ENCODE data around the gene SLC2A9. TPM values are rescaled to one million over a fixed set of nuclear protein-coding genes. Genes with fewer than 3 reads are reported as not detected.

SLC2A9 gene
- total RNA-seq, 1 donor from 2014 or later, result 8.2 TPM

DNA sequence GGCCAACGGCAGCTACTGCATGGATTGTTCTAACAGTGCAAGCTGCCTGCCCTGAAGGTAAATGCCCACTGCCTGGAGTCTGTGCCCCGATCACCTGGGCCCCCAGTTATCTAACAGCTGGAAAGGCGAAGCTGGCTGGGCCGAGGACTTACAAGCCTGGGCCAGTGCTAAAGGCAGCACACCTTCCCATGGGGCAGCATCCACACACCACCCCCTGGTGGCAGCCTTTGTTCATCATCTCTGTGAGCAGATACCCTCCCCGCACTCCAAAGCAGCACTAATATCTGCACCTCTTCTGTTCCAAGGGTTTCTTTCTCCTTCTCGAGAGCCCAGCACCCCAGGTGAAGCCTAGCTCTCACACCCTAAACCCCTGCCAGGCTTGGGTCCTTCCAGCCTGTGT lies 7.6 kb downstream of the SLC2A9 start:
- TF ChIP-seq, protein P1, sequence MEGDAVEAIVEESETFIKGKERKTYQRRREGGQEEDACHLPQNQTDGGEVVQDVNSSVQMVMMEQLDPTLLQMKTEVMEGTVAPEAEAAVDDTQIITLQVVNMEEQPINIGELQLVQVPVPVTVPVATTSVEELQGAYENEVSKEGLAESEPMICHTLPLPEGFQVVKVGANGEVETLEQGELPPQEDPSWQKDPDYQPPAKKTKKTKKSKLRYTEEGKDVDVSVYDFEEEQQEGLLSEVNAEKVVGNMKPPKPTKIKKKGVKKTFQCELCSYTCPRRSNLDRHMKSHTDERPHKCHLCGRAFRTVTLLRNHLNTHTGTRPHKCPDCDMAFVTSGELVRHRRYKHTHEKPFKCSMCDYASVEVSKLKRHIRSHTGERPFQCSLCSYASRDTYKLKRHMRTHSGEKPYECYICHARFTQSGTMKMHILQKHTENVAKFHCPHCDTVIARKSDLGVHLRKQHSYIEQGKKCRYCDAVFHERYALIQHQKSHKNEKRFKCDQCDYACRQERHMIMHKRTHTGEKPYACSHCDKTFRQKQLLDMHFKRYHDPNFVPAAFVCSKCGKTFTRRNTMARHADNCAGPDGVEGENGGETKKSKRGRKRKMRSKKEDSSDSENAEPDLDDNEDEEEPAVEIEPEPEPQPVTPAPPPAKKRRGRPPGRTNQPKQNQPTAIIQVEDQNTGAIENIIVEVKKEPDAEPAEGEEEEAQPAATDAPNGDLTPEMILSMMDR (IDR thresholded peaks at IDR 0.05; ENCODE audit: borderline replicate concordance), result peak; percentile 62
- no peaks in the 10 kb centered on the region for H3K9me3 ChIP-seq (replicated peaks)
- H3K27me3 ChIP-seq (ENCODE audit: low read depth), result no peaks in the 10 kb centered on the region
- no peaks in the 10 kb centered on the region for H3K36me3 ChIP-seq
- peak; percentile 47 for DNase-seq
- intact Hi-C loops (cut with micrococcal nuclease), result loop anchor here (5.0 to 10.0 kb wide), 2 partner anchors 119 to 251 kb away; no protein-coding TSS in a partner anchor
- no peak overlapping the region for H3K27ac ChIP-seq (replicated peaks)
- peaks cover 22% of the 10 kb centered on the region for H3K4me1 ChIP-seq
- H3K4me3 ChIP-seq, result no peak overlapping the region

DNA sequence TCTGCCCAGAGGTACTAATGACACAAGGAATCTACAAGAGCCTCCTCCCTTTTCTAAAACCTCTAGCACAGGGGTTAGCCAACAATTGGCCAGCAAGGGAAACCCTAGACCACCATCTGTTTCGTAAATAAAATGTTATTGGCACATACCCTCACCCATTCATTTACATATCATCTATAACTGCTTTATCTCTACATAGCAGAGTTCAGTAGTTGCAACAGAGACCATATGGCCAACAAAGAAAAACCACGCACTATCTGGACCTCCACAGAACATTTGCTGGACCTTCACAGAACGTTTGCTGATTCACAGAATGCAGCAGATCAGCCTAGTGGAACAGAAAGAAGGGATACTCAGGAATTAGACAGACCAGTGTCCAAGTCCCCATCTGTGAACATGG lies 9.4 kb downstream of the SLC2A9 start:
- no peak for DNase-seq
- TF ChIP-seq, protein P1 (IDR thresholded peaks at IDR 0.05; ENCODE audit: borderline replicate concordance), result no peak
- Histone ChIP-seq H3K36me3 (no peaks in the 10 kb centered on the region), H3K27me3 (ENCODE audit: low read depth) (no peaks in the 10 kb centered on the region), H3K9me3 (replicated peaks) (no peaks in the 10 kb centered on the region), H3K27ac (replicated peaks) (no peak overlapping the region), H3K4me1 (peaks cover 32% of the 10 kb centered on the region), H3K4me3 (no peak overlapping the region)
- intact Hi-C loops (cut with micrococcal nuclease), result loop anchor here (5.0 to 10.0 kb wide), 2 partner anchors 117 to 250 kb away; no protein-coding TSS in a partner anchor

DNA sequence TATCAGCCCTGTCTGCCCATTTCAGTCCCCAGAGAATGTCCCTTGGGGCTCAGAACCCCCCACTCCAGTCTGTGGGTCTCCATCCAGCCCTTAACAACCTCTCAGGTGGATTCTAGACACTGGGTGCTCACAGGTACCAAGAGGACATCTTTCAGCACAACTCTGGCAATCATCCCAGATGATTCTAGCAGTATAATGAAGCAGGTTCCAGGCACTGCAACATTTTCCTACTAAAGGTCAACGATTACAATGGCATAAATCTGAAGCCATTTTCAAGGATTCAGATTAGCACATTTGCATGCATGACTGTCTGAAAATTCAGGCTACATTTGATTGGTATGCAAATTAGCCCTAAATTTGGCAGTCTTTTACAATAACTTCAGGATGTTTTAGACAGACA lies 10.0 kb downstream of the SLC2A9 start:
- Histone ChIP-seq H3K27ac (replicated peaks) (no peak overlapping the region), H3K4me3 (no peak overlapping the region), H3K27me3 (ENCODE audit: low read depth) (no peaks in the 10 kb centered on the region), H3K4me1 (peaks cover 38% of the 10 kb centered on the region), H3K36me3 (no peaks in the 10 kb centered on the region), H3K9me3 (replicated peaks) (no peaks in the 10 kb centered on the region)
- TF ChIP-seq, protein P1 (IDR thresholded peaks at IDR 0.05; ENCODE audit: borderline replicate concordance), result no peak
- DNase-seq, result no peak
- intact Hi-C loops (cut with micrococcal nuclease), result loop anchor here (5.0 to 10.0 kb wide), 2 partner anchors 116 to 249 kb away; no protein-coding TSS in a partner anchor

DNA sequence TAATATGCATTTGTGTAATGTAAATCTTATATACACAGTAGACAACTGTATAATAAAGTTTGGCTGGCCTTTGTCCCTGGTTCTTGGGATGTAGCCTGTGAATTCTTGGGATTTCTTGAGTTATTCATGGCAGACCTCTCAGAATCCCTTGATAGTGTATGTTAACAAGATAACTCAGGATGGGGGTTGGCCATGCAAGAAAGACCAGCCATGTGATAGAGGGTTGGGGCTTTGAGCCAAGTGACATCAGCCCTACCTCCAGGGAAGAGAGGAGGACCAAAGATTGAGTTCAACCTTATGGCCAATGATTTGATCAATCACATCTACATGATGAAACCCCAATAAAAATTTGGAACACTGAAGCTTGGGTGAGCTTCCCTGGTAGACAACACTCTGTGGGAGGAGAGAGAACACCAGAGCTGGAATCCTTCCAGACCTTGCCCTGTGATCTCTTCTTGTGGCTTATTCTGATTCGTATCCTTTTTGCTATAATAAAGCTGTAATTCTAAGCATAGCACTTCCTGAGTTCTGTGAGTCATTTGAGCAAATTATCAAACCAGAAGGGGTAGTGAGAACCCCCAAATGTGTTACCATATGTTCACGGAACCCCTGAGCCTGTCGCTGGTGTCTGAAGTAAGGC lies 11.3 kb downstream of the SLC2A9 start:
- no peaks in the 10 kb centered on the region for H3K27me3 ChIP-seq (ENCODE audit: low read depth)
- no peaks in the 10 kb centered on the region for H3K36me3 ChIP-seq
- no peak for DNase-seq
- H3K4me3 ChIP-seq, result no peak overlapping the region
- intact Hi-C loops (cut with micrococcal nuclease), result loop anchor here (5.0 to 10.0 kb wide), 2 partner anchors 115 to 248 kb away; no protein-coding TSS in a partner anchor
- H3K9me3 ChIP-seq (replicated peaks), result no peaks in the 10 kb centered on the region
- peaks cover 50% of the 10 kb centered on the region for H3K4me1 ChIP-seq
- H3K27ac ChIP-seq (replicated peaks), result no peak overlapping the region
- TF ChIP-seq, protein P1 (IDR thresholded peaks at IDR 0.05; ENCODE audit: borderline replicate concordance), result no peak

DNA sequence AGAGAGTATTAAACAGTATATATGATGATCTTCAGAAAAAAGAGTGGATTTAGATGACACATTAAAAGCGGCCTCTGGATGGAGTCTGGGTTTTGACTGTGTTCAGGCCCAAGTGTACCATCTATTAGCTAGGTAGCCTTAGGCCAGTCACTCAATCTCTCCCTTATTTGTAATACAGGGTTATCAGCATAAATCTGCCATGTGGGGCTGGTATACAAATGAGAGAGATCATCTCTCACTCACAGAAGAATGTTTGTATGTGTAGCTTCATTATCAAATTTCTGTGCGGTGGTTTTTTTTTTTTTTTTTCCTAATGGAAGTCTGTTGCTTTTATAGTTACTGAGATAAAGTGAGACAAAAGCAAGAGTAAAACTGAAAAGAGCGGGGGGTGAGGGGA lies 12.7 kb downstream of the SLC2A9 start:
- Histone ChIP-seq H3K9me3 (replicated peaks) (no peaks in the 10 kb centered on the region), H3K27me3 (ENCODE audit: low read depth) (no peaks in the 10 kb centered on the region), H3K4me3 (no peak overlapping the region), H3K4me1 (peaks cover 50% of the 10 kb centered on the region), H3K27ac (replicated peaks) (peak overlapping the region; percentile 17), H3K36me3 (no peaks in the 10 kb centered on the region)
- DNase-seq, result no peak
- TF ChIP-seq, protein P1 (IDR thresholded peaks at IDR 0.05; ENCODE audit: borderline replicate concordance), result no peak
- intact Hi-C loops (cut with micrococcal nuclease), result no loop called here
